A549 treated with AZD9567 at 1 μM for 4 hours (cell line): ENCODE results near the gene TCEAL2. TPM values are rescaled to one million over a fixed set of nuclear protein-coding genes. Genes with fewer than 3 reads are reported as not detected.

Experiments used
- total RNA-seq: library from RNA; stranded (reverse); fragments of 200-300 nt; extraction: Qiagen RNA extraction; gene quantifications from 5 replicates; pipeline ENCODE4 v1.2.3, GENCODE V29; 2022; ENCODE audit not compliant: insufficient read depth

Gene TCEAL2
- not detected in 5 replicates for total RNA-seq

DNA sequence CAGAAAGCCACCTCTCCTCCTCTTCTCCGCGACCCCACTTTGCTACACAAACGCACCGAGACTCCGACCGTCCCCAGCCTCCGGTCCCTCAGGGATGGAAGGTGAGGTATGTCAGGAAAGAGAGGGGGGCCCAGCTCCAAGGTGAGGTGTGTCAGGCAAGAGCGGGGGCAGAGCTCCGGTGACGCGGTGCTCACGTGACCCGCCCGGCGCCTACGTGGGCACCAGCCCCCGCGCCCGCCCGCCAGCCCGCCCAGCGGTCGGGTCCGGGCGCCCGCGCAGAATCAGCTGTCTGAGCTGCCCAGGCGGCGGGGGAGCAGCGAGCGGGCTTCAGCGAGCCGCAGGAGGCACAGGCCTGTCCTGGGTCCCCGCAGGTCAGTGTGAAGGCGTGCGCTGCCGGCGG, at the start of gene TCEAL2:
TCEAL2 (plus strand) TSS at position 244 of the 400 bp plus-strand sequence. CDS start 1,152 bp downstream, outside the sequence.

DNA sequence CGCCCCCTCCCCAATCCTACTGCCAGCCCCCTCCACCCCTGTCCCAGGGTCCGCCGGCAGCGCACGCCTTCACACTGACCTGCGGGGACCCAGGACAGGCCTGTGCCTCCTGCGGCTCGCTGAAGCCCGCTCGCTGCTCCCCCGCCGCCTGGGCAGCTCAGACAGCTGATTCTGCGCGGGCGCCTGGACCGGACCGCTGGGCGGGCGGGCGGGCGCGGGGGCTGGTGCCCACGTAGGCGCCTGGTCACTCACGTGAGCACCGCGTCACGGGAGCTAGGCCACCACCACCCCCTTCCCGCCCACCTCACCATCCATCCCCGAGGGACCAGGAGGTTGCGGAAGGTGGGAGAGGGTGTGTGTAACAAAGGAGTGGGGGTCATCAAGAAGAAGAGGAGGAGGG, 16.8 kb downstream of the TCEAL2 start, which contains the start of gene TCEAL6:
TCEAL6 (minus strand) TSS at position 208 of the 400 bp plus-strand sequence.

DNA sequence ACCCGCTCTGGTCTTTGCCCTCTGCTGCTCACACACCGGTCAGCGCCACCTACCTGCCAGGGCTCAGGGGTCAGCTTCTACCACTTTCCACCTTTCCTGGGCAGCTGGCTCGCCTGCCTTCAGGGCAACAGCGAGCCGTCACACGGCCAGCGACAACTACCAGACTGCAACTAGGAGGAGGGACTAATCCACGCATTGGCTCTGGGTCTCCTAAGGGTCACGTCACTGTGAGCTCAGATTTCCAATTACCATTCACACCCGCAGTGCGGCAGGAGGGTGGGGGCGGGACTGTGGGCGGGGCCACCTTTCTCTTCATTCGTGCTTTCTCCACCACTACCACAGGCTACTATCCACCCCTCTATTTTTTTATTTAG, 30.3 kb downstream of the TCEAL2 start, which contains the start of gene BEX5:
BEX5 (minus strand) TSS at position 172 of the 374 bp plus-strand sequence. CDS start 1,712 bp downstream, outside the sequence.

Other genes with a start within 250 kb of the TCEAL2 start
- gene ZMAT1, start 193.7 kb upstream of the TCEAL2 start, total RNA-seq, result 0.01 to 0.06 TPM (median 0.02 TPM) in 4 of 5 replicates, not detected in the other
- gene TCEAL6, start 16.8 kb downstream of the TCEAL2 start, total RNA-seq, result not detected in 5 replicates
- not detected in 5 replicates for gene BEX5, start 30.3 kb downstream of the TCEAL2 start, total RNA-seq
- gene TCP11X1, start 89.6 kb downstream of the TCEAL2 start, total RNA-seq, result not detected in 5 replicates
- gene NXF2, start 121.5 kb downstream of the TCEAL2 start, total RNA-seq, result not detected in 5 replicates